Kidney (tissue), 14 donors: ENCODE measurements around the gene PLAC8. TPM values are rescaled to one million over a fixed set of nuclear protein-coding genes. Genes with fewer than 3 reads are reported as not detected.
"Not testable (repeated sequence)": the region's sequence is repeated elsewhere in the genome, so short reads cannot be mapped to it uniquely, and the experiment has no call there.

Experiments used
- DNase-seq, 5 donors: peaks; one replicate each; pipeline ENCODE4 v3.0.0-alpha.2; 2013 to 2020
- FAIRE-seq: peaks from 2 replicates; lab custom pipeline; 2012; peaks lifted over from hg19 to GRCh38; lab: Jason Lieb, UNC
- H3K27ac ChIP-seq, 2 donors: one replicate each; pipeline ENCODE4 v1.7.0; 2013; ENCODE audit warnings: low read depth in 2 of 2, low read length in 2 of 2, inconsistent platforms in 1 of 2
- H3K27me3 ChIP-seq: one replicate; pipeline ENCODE4 v1.7.1; 2013; ENCODE audit warnings: low read length, inconsistent platforms; ENCODE audit not compliant: control insufficient read depth, insufficient read depth
- H3K36me3 ChIP-seq, 3 donors: one replicate each; pipeline versions ENCODE4 v1.7.0 to v1.7.1; 2013; ENCODE audit warnings: low read length in 3 of 3, control low read depth in 1 of 3, inconsistent platforms in 1 of 3; ENCODE audit not compliant: insufficient read depth in 3 of 3, control insufficient read depth in 2 of 3
- H3K4me1 ChIP-seq, 3 donors: one replicate each; pipeline versions ENCODE4 v1.7.0 to v1.7.1; 2013; ENCODE audit warnings: low read length in 3 of 3, inconsistent platforms in 1 of 3, low read depth in 1 of 3; ENCODE audit not compliant: control insufficient read depth in 2 of 3, insufficient read depth in 2 of 3
- H3K4me3 ChIP-seq, 3 donors: one replicate each; pipeline versions ENCODE4 v1.7.0 to v1.8.1; 2013; ENCODE audit warnings: low read length in 3 of 3, control low read depth in 1 of 3, inconsistent platforms in 1 of 3
- H3K9ac ChIP-seq, 3 donors: one replicate each; pipeline versions ENCODE4 v1.7.0 to v1.7.1; 2013; ENCODE audit warnings: low read length in 3 of 3, control low read depth in 1 of 3, inconsistent platforms in 1 of 3
- H3K9me3 ChIP-seq, 3 donors: one replicate each; pipeline versions ENCODE4 v1.7.0 to v1.7.1; 2013; ENCODE audit warnings: low read length in 3 of 3, control low read depth in 1 of 3, inconsistent platforms in 1 of 3; ENCODE audit not compliant: control insufficient read depth in 2 of 3, insufficient read depth in 1 of 3
- intact Hi-C: fragments of 100-400 bp; cut with DNase I; formaldehyde crosslinking; loops from one replicate; pipeline ENCODE4 v1.11.1; 2022
- polyA plus RNA-seq: library from polyadenylated mRNA; stranded (reverse); fragments of 350-450 nt; fragmentation: Illumina TruSeq; extraction: RNeasy Lipid Tissue Mini Kit (QIAGEN cat#74804); gene quantifications from one replicate; pipeline ENCODE4 v1.2.3, GENCODE V29; 2014; ENCODE audit warnings: low read depth, low replicate concordance; ENCODE audit not compliant: insufficient read depth
- total RNA-seq: library from RNA; stranded (reverse); fragmentation: NEBNext Ultra II Directional; extraction: Animal tissue kit (Norgen Biotek cat#: 25700); gene quantifications from one replicate; pipeline ENCODE4 v1.2.1, GENCODE V29; 2021
- TF ChIP-seq, protein P1 (sequence below): IDR thresholded peaks from 3 replicates; pipeline ENCODE4 v1.5.1; 2012; ENCODE audit warnings: mild to moderate bottlenecking, moderate library complexity, borderline replicate concordance; ENCODE audit not compliant: insufficient read depth; ENCODE audit errors: extremely low read depth
- donor health status: control.
- donor health status: control.
- donor health status: control.
- donor health status: control.
- donor health status: control.
- donor health status: DM: yes; HTN: yes; CAD: no.
- donor health status: Normal renal cell carcinoma (clear cell type).

The PLAC8 gene
- total and polyA plus RNA-seq, 2 donors from 2014 or later = 3.6 to 10.3 TPM

DNA sequence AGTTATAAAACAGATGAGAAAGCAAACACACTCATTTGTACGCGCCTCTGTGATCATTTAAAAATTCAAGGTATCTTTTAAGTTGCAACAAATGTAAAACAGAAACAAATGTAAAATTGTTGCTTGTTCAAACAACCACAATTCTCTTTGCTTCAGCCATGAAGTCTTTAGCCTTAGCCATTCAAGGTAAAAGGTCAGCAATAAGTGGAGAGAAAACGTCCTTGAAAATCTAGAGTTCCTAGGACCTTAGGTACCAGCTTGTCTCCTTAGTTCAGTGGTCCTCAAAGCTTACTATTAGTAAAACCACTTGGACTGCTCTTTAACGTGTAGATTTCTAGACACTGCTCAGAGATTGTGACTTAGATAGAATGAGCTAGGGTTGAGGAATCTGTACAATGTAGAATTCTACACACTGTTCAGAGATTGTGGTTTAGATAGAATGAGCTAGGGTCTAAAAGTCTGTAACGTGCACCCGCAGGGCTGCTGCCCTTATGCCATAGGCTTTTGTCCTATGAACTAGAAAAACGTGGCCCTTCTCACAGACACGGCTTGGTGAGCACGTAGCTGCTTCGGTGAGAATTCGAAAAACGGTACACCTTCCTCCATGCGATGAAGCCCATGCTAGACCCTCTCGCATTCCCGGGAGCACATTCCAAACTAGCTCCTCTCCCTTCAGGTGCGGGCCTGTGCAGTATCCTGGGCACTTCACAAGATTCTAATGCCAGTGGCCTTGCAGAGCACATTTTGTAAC, 1.7 kb downstream of the PLAC8 start:
- Histone ChIP-seq H3K9ac (no peak overlapping the region), H3K4me3 (no peak overlapping the region), H3K9me3 (no peaks in the 10 kb centered on the region), H3K27me3 (peaks cover 3% of the 10 kb centered on the region), H3K27ac (no peak overlapping the region), H3K4me1 (peaks cover 0 to 2% (median 0%) of the 10 kb centered on the region in 3 donors), H3K36me3 (no peaks in the 10 kb centered on the region)
- TF ChIP-seq, protein P1, sequence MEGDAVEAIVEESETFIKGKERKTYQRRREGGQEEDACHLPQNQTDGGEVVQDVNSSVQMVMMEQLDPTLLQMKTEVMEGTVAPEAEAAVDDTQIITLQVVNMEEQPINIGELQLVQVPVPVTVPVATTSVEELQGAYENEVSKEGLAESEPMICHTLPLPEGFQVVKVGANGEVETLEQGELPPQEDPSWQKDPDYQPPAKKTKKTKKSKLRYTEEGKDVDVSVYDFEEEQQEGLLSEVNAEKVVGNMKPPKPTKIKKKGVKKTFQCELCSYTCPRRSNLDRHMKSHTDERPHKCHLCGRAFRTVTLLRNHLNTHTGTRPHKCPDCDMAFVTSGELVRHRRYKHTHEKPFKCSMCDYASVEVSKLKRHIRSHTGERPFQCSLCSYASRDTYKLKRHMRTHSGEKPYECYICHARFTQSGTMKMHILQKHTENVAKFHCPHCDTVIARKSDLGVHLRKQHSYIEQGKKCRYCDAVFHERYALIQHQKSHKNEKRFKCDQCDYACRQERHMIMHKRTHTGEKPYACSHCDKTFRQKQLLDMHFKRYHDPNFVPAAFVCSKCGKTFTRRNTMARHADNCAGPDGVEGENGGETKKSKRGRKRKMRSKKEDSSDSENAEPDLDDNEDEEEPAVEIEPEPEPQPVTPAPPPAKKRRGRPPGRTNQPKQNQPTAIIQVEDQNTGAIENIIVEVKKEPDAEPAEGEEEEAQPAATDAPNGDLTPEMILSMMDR = no peak
- FAIRE-seq = no peak
- intact Hi-C loops = no loop called here
- DNase-seq = no peak

GRCh38 chr4:83112231-83112630, 2.3 kb downstream of the PLAC8 start:
- Histone ChIP-seq H3K27me3 (peaks cover 3% of the 10 kb centered on the region), H3K36me3 (no peaks in the 10 kb centered on the region), H3K27ac (no peak overlapping the region), H3K9ac (no peak overlapping the region), H3K4me3 (no peak overlapping the region), H3K4me1 (peaks cover 0 to 2% (median 0%) of the 10 kb centered on the region in 3 donors), H3K9me3 (no peaks in the 10 kb centered on the region)
- DNase-seq (no peak), FAIRE-seq (no peak)
- intact Hi-C loops = no loop called here
- TF ChIP-seq, protein P1 = no peak

DNA sequence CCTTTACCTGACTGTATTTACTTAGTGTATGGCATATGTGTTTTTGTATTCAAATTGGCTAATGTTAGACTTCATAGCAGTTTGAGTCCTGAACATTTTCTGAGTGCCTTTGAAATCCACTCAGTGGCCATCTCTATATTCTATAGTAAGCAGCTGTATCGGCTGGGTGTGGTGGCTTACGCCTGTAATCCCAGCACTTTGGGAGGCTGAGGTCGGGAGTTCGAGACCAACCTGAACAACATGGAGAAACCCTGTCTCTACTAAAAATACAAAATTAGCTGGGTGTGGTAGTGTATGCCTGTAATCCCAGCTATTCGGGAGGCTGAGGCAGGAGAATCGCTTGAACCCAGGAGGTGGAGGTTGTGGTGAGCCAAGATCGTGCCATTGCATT, 2.8 kb downstream of the PLAC8 start:
- intact Hi-C loops, H3K27me3 ChIP-seq, DNase-seq, H3K4me1 ChIP-seq, H3K4me3 ChIP-seq, H3K9ac ChIP-seq, H3K27ac ChIP-seq, H3K36me3 ChIP-seq, H3K9me3 ChIP-seq, FAIRE-seq: not testable (repeated sequence)

DNA sequence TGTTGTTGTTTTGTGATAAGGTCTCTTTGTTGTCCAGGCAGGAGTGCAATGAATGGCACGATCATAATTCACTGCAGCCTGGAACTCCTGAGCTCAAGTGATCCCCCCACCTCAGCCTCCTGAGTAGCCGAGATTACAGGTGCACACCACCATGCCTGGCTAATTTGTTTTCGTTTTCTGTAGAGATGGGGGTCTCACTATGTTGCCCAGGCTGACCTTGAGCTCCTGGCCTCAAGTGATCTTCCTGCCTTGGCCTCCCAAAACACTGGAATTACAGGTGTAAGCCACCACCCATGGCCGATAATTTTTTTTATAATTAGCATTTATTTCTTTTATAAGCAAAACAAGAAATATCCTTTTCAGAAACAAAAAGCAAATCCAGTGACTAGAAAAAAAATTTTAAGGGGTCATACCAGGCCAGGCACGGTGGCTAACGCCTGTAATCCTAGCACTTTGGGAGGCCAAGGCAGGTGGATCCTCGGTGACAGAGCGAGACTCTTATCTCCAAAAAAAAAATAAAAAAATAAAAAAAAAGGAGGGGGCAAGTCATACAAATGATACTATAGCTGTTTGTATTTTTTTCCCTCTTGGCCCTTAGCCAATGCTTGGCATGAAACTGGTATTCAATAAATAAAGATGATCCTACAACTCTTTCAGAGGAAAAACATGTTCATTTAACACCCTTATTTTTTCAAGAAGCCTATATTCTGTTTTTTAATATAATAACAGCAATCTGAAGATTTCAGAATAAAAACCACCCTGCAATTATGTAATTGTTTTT, 3.4 kb downstream of the PLAC8 start:
- intact Hi-C loops = no loop called here
- TF ChIP-seq, protein P1 = no peak
- Histone ChIP-seq H3K27me3 (peaks cover 3% of the 10 kb centered on the region), H3K27ac (no peak overlapping the region), H3K4me1 (peaks cover 0 to 2% (median 0%) of the 10 kb centered on the region in 3 donors), H3K9ac (no peak overlapping the region), H3K9me3 (no peaks in the 10 kb centered on the region), H3K4me3 (peak overlapping the region in 1 of 3 donors; percentile 52), H3K36me3 (no peaks in the 10 kb centered on the region)
- FAIRE-seq = no peak
- DNase-seq = no peak
